Lower lobe of right lung (tissue), 2 donors: Measurements from ENCODE around the gene ST8SIA4. TPM values are rescaled to one million over a fixed set of nuclear protein-coding genes. Genes with fewer than 3 reads are reported as not detected.

Experiments
- ATAC-seq, 2 donors: fragments of 200-7000 bp; cut with Tn5 transposase; one replicate each; pipeline ENCODE4 v1.9.1; 2020 to 2022; ENCODE audit warnings: mild to moderate bottlenecking in 2 of 2, moderate library complexity in 2 of 2
- DNase-seq: peaks from one replicate; pipeline ENCODE4 v3.0.0-alpha.2; 2020
- H3K27ac ChIP-seq: fragments of 200-600 bp; one replicate; pipeline ENCODE4 v1.8.0; 2022
- H3K27me3 ChIP-seq: fragments of 200-600 bp; one replicate; pipeline ENCODE4 v1.8.0; 2022; ENCODE audit warnings: low read depth
- H3K36me3 ChIP-seq: fragments of 200-600 bp; one replicate; pipeline ENCODE4 v1.8.0; 2022; ENCODE audit warnings: mild to moderate bottlenecking
- H3K4me1 ChIP-seq: fragments of 200-600 bp; one replicate; pipeline ENCODE4 v1.8.0; 2022
- H3K4me3 ChIP-seq: fragments of 200-600 bp; one replicate; pipeline ENCODE4 v1.8.0; 2022; ENCODE audit warnings: mild to moderate bottlenecking
- H3K9me3 ChIP-seq: fragments of 200-600 bp; one replicate; pipeline ENCODE4 v1.8.0; 2022
- CTCF ChIP-seq: fragments of 200-600 bp; IDR thresholded peaks from one replicate; pipeline ENCODE4 v1.8.0; 2022; ENCODE audit warnings: antibody characterized with exemption, mild to moderate bottlenecking
- intact Hi-C: fragments of 100-400 bp; cut with DNase I; formaldehyde crosslinking; loops from one replicate; pipeline ENCODE4 v1.11.0; 2022
- total RNA-seq: library from RNA; stranded (reverse); fragmentation: NEBNext Ultra II Directional; extraction: Animal tissue kit (Norgen Biotek cat#: 25700); gene quantifications from one replicate; pipeline ENCODE4 v1.2.1, GENCODE V29; 2021
- donor health status: DM: no; HTN: yes; CAD: no; lungs with severe emphysema.

ST8SIA4 gene
- total RNA-seq, 1 donor from 2014 or later: 20.5 TPM

- intact Hi-C loops: no loop called here
- DNase-seq: no peak
- peak overlapping the region; percentile 58 for H3K27ac ChIP-seq
- peaks cover 18% of the 10 kb centered on the region for H3K4me1 ChIP-seq
- no peak overlapping the region for H3K4me3 ChIP-seq
- TF ChIP-seq CTCF: no peak
- no peaks in the 10 kb centered on the region for H3K9me3 ChIP-seq
- ATAC-seq: peak; percentile 32 to 47
- no peaks in the 10 kb centered on the region for H3K36me3 ChIP-seq
- H3K27me3 ChIP-seq: no peaks in the 10 kb centered on the region
These were observed 74.8 kb downstream of the ST8SIA4 start for GRCh38 chr5:100828071-100828897.

- Histone ChIP-seq H3K4me1 (peaks cover 18% of the 10 kb centered on the region), H3K36me3 (no peaks in the 10 kb centered on the region), H3K27ac (peak overlapping the region; percentile 58), H3K4me3 (no peak overlapping the region), H3K27me3 (no peaks in the 10 kb centered on the region), H3K9me3 (no peaks in the 10 kb centered on the region)
- DNase-seq: no peak
- intact Hi-C loops: no loop called here
- ATAC-seq: peak; percentile 26 to 42
- TF ChIP-seq CTCF: no peak
These were observed 75.6 kb downstream of the ST8SIA4 start for GRCh38 chr5:100827481-100827889.

GRCh38 chr5:100826133-100826532 lies 76.9 kb downstream of the ST8SIA4 start:
- DNase-seq (no peak), ATAC-seq (peak in 1 of 2 donors; percentile 26)
- no peaks in the 10 kb centered on the region for H3K27me3 ChIP-seq
- H3K27ac ChIP-seq: no peak overlapping the region
- intact Hi-C loops: no loop called here
- H3K36me3 ChIP-seq: no peaks in the 10 kb centered on the region
- H3K9me3 ChIP-seq: no peaks in the 10 kb centered on the region
- no peak overlapping the region for H3K4me3 ChIP-seq
- no peak for TF ChIP-seq CTCF
- H3K4me1 ChIP-seq: peaks cover 18% of the 10 kb centered on the region

GRCh38 chr5:100824635-100825034 lies 78.4 kb downstream of the ST8SIA4 start:
- Histone ChIP-seq H3K36me3 (no peaks in the 10 kb centered on the region), H3K9me3 (no peaks in the 10 kb centered on the region), H3K27me3 (no peaks in the 10 kb centered on the region), H3K4me3 (no peak overlapping the region), H3K27ac (no peak overlapping the region), H3K4me1 (peaks cover 18% of the 10 kb centered on the region)
- no peak for DNase-seq
- no peak for ATAC-seq
- intact Hi-C loops: no loop called here
- no peak for TF ChIP-seq CTCF

- TF ChIP-seq CTCF: no peak
- ATAC-seq (no peak), DNase-seq (no peak)
- Histone ChIP-seq H3K4me3 (no peak overlapping the region), H3K4me1 (peaks cover 16% of the 10 kb centered on the region), H3K27me3 (no peaks in the 10 kb centered on the region), H3K9me3 (no peaks in the 10 kb centered on the region), H3K27ac (no peak overlapping the region), H3K36me3 (no peaks in the 10 kb centered on the region)
- intact Hi-C loops: no loop called here
These were observed 79.3 kb downstream of the ST8SIA4 start for GRCh38 chr5:100823812-100824211.
